Skeletal muscle satellite cell (primary cell): ENCODE data around the gene USP21.

ENCODE experiments used
- H3K27me3 ChIP-seq: 2 replicates; pipeline ENCODE4 v1.7.0; 2013; ENCODE audit warnings: low read length; ENCODE audit not compliant: control insufficient read depth, insufficient read depth
- H3K36me3 ChIP-seq: 2 replicates; pipeline ENCODE4 v1.7.0; 2013; ENCODE audit warnings: mild to moderate bottlenecking, control low read depth, low read length; ENCODE audit not compliant: insufficient read depth
- H3K4me1 ChIP-seq: 2 replicates; pipeline ENCODE4 v1.7.0; 2013; ENCODE audit warnings: low read length; ENCODE audit not compliant: control insufficient read depth, insufficient read depth
- H3K4me2 ChIP-seq: 2 replicates; pipeline ENCODE4 v1.7.0; 2013; ENCODE audit warnings: mild to moderate bottlenecking, low read length
- H3K4me3 ChIP-seq: 2 replicates; pipeline ENCODE4 v1.7.0; 2013; ENCODE audit warnings: low read length
- H3K9ac ChIP-seq: 2 replicates; pipeline ENCODE4 v1.7.0; 2013; ENCODE audit warnings: mild to moderate bottlenecking, low read depth, low read length, moderate library complexity
- H3K9me3 ChIP-seq: replicated peaks from 2 replicates; pipeline ENCODE4 v1.7.0; 2013; ENCODE audit warnings: mild to moderate bottlenecking, control low read depth, low read length

USP21 gene

DNA sequence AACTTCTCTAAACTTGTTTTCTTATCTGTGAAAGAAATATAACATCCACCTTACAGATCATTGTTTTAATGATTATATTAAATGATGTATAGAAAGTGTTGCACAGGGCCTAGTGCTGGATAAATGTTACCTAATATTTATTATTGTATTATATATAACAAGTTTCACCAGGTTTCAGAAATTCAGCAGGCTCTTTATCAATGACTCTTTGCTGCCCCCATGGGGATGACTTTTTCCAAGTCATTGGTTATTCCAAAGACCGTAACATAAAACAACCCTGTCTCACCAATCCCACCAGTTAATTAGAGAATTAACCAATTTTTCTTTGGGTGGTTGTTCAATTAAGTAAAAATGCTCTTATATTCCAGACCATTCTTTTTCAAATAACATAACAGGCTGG, 19.5 kb upstream of the USP21 start:
- Histone ChIP-seq H3K9me3 (no peaks in the 10 kb centered on the region), H3K4me2 (no peak overlapping the region), H3K4me3 (no peak overlapping the region), H3K36me3 (no peaks in the 10 kb centered on the region), H3K9ac (no peak overlapping the region), H3K27me3 (no peaks in the 10 kb centered on the region), H3K4me1 (no peaks in the 10 kb centered on the region)

DNA sequence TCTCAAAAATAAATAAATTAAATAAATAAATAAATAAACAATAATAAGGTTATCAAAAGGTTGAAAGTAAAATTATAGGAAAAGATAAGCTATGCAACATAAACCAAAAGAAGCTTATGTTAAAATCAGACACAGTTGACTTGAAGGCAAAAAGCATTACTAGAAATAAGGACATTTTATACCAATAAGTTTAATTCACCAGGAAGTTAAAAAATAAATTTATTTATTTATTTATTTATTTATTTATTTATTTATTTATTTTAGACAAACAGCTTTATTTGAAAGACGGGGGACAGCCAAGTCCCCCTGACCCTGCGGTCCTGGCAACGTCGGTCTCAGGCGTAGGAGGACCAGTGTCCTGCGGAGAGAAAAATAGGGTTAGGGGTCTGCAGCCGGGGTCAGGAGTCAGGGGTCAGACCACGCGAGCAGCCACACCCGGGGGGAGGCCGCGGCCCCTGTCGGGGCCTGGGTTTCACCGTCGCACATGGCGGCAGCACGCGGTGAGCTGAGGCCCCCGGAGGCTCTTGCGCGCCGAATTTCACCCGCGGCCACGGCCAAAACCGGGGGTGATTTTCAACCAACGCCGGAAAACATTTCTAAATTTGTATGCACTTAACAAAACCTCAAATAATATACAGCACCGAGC, 18.4 kb upstream of the USP21 start:
- no peaks in the 10 kb centered on the region for H3K4me1 ChIP-seq
- no peak overlapping the region for H3K9ac ChIP-seq
- no peak overlapping the region for H3K4me2 ChIP-seq
- H3K4me3 ChIP-seq, result no peak overlapping the region
- H3K36me3 ChIP-seq, result no peaks in the 10 kb centered on the region
- no peaks in the 10 kb centered on the region for H3K9me3 ChIP-seq
- H3K27me3 ChIP-seq, result no peaks in the 10 kb centered on the region

DNA sequence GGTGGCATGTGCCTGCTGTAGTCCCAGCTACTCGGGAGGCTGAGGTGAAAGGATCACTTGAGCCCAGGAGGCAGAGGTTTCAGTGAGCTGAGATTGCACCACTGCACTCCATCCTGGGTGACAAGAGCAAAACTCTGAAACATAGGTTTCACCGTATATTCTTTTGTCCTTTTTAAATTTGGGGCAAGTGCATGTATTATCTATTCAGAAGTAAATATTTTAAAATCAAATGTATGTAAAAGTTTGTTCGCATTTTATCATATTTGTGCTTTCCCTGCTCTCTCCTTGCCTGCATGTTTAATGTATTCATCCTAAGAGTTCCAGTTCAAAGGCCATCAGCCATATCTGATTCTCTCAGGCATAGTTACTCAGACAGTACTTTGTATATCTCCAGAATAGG, 13.5 kb upstream of the USP21 start:
- H3K36me3 ChIP-seq, result no peaks in the 10 kb centered on the region
- H3K4me3 ChIP-seq, result no peak overlapping the region
- H3K27me3 ChIP-seq, result no peaks in the 10 kb centered on the region
- no peak overlapping the region for H3K9ac ChIP-seq
- no peaks in the 10 kb centered on the region for H3K9me3 ChIP-seq
- H3K4me2 ChIP-seq, result no peak overlapping the region
- no peaks in the 10 kb centered on the region for H3K4me1 ChIP-seq

DNA sequence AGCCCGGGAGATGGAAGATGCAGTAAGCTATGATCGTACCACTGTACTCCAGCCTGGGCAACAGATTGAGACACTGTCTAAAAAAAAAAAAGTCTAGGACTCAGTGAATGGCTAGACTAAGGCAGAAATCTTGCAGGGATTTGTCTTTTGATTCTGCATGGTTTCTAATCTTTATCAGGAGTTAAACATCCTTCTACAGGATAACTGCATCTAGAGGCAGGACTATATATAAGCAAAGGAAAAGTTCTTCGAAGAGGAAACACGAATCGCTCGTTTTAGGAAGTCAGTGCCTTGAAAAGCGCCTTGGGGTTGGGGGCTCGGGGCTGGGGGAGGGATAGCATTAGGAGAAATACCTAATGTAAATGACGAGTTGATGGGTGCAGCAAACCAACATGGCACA, 6.1 kb upstream of the USP21 start:
- H3K27me3 ChIP-seq, result no peaks in the 10 kb centered on the region
- peak overlapping the region; percentile 80 for H3K4me2 ChIP-seq
- H3K9me3 ChIP-seq, result no peaks in the 10 kb centered on the region
- H3K36me3 ChIP-seq, result peaks cover 14% of the 10 kb centered on the region
- peak overlapping the region; percentile 97 for H3K9ac ChIP-seq
- H3K4me3 ChIP-seq, result peak overlapping the region; percentile 91
- H3K4me1 ChIP-seq, result peaks cover 7% of the 10 kb centered on the region

DNA sequence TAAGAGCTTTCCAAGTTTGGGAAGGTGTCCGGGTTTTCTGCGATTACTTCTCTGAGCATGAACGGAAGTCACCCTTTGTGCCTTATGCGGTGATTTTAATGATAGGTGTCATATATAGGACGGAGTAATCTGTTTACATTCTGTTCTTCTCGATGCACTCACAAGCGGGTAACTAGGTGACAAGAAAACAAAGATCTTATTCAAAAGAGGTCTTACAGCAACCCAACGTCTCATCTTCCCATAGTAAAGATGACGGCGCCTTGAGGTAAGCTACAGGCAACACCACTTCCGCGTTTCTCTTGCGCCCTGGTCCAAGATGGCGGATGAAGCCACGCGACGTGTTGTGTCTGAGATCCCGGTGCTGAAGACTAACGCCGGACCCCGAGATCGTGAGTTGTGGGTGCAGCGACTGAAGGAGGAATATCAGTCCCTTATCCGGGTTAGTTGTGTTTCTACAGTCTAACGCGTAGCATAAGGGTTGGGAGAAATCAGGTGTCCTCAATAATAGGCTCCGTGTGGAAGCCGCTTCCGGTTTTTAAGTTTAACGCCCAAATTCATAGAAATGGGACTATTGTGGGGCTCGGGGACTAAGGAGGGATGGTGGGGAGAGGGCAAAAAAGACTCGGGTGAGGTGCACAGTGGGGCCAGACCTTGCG, 5.5 kb upstream of the USP21 start, which contains the start of gene UFC1:
Gene UFC1, plus strand, starts transcription at position 297 of the 656 bp plus-strand sequence. Its CDS starts 20 bp downstream, at position 317.
- Histone ChIP-seq H3K4me3 (peak within 1 kb of the TSS; percentile 91), H3K9ac (peak within 1 kb of the TSS; percentile 97)

DNA sequence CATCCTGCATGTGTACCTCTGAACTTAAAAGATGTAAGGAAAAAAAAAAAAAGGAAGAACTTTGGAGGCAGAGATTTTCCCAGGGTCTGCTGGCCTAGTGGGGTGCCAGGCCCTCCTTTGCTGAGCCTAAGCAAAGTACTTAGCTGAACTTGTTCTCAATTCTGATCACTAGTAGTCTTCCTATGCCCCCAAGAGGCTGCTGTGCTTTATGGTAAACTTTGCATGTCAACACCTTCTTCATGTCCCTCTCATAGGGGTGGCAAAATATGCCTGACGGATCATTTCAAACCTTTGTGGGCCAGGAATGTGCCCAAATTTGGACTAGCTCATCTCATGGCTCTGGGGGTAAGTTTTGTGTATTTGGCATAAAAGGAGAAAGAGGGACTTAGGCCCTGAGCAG, 1.4 kb upstream of the USP21 start:
- Histone ChIP-seq H3K4me2 (no peak overlapping the region), H3K4me3 (no peak overlapping the region), H3K9ac (no peak overlapping the region), H3K36me3 (peaks cover 37% of the 10 kb centered on the region), H3K27me3 (no peaks in the 10 kb centered on the region), H3K4me1 (peaks cover 23% of the 10 kb centered on the region), H3K9me3 (no peaks in the 10 kb centered on the region)

More for the DNA sequence above, 5.5 kb upstream of the USP21 start, which contains the start of gene UFC1:
- H3K36me3 ChIP-seq, result peaks cover 20% of the 10 kb centered on the region
- H3K9me3 ChIP-seq, result no peaks in the 10 kb centered on the region
- H3K4me1 ChIP-seq, result peaks cover 12% of the 10 kb centered on the region
- H3K27me3 ChIP-seq, result no peaks in the 10 kb centered on the region
- peak within 1 kb of the TSS; percentile 80 for H3K4me2 ChIP-seq

DNA sequence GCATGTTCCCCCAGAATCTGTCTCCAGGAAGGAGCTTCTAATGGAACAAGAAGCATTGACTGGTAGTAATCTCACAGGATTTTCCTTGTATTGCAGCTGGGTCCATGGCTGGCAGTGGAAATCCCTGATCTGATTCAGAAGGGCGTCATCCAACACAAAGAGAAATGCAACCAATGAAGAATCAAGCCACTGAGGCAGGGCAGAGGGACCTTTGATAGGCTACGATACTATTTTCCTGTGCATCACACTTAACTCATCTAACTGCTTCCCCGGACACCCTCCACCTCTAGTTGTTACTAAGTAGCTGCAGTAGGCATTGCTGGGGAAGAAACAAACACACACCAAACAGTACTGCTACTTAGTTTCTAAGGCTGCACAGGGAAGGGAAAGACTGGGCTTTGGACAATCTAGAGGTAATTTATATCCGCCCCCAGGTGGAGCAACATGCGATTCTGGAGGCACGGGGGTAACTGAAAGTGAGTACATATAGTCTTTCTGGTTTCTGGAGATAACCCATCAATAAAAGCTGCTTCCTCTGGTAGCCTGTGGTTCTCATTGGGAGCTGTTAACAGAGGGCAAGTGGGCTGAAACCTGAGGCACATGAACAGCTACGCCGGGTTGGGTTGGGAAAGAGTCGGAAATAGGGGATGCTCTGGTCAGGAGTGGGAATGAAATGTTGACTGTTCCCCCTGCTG, 837 bp upstream of the USP21 start:
- Histone ChIP-seq H3K9me3 (no peaks in the 10 kb centered on the region), H3K27me3 (no peaks in the 10 kb centered on the region), H3K4me1 (peaks cover 23% of the 10 kb centered on the region), H3K4me3 (peak overlapping the region; percentile 86), H3K36me3 (peaks cover 40% of the 10 kb centered on the region), H3K9ac (peak overlapping the region; percentile 86), H3K4me2 (peak overlapping the region; percentile 93)

DNA sequence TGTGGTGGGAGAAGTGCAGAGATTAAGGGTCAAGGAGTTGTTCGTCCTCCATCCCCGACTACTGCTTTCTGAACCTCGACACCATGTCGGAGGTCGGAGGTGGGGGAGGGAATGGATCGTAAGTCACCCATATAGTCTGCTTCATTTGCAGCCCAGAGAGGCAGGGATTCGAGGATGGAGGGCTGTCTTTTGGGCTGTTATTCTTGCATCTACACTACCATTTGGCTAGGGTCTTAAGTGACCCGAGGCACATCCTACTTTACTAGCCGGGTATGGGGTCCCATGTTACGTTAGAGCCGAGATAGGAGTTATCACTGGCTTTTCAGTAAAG, 578 bp downstream of the USP21 start:
- H3K4me2 ChIP-seq, result peak overlapping the region; percentile 93
- H3K4me1 ChIP-seq, result peaks cover 19% of the 10 kb centered on the region
- peaks cover 49% of the 10 kb centered on the region for H3K36me3 ChIP-seq
- peak overlapping the region; percentile 86 for H3K9ac ChIP-seq
- H3K4me3 ChIP-seq, result peak overlapping the region; percentile 86
- H3K27me3 ChIP-seq, result no peaks in the 10 kb centered on the region
- H3K9me3 ChIP-seq, result no peaks in the 10 kb centered on the region

DNA sequence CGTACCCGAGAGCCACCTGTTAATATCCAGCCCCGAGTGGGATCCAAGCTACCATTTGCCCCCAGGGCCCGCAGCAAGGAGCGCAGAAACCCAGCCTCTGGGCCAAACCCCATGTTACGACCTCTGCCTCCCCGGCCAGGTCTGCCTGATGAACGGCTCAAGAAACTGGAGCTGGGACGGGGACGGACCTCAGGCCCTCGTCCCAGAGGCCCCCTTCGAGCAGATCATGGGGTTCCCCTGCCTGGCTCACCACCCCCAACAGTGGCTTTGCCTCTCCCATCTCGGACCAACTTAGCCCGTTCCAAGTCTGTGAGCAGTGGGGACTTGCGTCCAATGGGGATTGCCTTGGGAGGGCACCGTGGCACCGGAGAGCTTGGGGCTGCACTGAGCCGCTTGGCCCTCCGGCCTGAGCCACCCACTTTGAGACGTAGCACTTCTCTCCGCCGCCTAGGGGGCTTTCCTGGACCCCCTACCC, 1.4 kb downstream of the USP21 start:
- Histone ChIP-seq H3K9ac (no peak overlapping the region), H3K4me1 (peaks cover 24% of the 10 kb centered on the region), H3K4me3 (no peak overlapping the region), H3K4me2 (peak overlapping the region; percentile 93), H3K9me3 (no peaks in the 10 kb centered on the region), H3K27me3 (no peaks in the 10 kb centered on the region), H3K36me3 (peaks cover 53% of the 10 kb centered on the region)

DNA sequence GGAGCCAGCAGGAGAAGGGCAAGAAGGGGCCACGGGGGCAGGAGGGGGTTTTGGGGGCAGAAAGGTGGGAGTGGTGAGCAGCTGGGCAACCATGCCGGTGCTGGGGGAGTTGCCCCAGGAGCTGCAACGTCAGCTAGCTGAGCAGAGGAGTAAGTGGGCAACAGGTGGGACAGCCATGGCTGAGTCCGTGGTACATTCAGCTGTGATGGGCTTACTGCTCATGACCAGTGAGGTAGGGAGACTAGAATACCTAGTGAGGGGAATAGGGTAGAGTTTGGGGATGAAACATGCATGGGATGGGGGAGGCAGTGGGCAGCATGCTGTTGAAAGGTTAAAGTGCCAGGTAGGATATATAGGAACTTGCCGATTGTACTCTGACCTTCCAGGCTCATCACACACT, 2.4 kb downstream of the USP21 start:
- Histone ChIP-seq H3K9ac (no peak overlapping the region), H3K4me3 (no peak overlapping the region), H3K4me2 (no peak overlapping the region), H3K36me3 (peaks cover 53% of the 10 kb centered on the region), H3K9me3 (no peaks in the 10 kb centered on the region), H3K27me3 (no peaks in the 10 kb centered on the region), H3K4me1 (peaks cover 25% of the 10 kb centered on the region)

DNA sequence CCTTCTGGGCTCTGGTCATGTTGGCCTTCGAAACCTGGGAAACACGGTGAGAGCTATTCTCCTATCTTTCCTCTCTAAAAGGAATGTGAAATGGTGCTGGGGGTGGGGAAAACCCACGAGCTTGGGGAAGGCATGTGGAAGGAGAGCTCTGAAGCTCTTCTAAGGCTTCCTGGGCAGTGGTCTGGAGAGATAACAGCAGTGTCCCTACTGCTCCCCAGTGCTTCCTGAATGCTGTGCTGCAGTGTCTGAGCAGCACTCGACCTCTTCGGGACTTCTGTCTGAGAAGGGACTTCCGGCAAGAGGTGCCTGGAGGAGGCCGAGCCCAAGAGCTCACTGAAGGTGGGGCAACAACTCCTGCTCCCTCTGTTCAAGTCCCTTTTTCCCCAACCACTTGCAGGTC, 2.8 kb downstream of the USP21 start:
- Histone ChIP-seq H3K9ac (no peak overlapping the region), H3K4me3 (no peak overlapping the region), H3K4me1 (peaks cover 26% of the 10 kb centered on the region), H3K4me2 (no peak overlapping the region), H3K9me3 (no peaks in the 10 kb centered on the region), H3K27me3 (no peaks in the 10 kb centered on the region), H3K36me3 (peaks cover 50% of the 10 kb centered on the region)
